HepG2 (cell line): ENCODE measurements around the gene ST6GALNAC2. TPM values are rescaled to one million over a fixed set of nuclear protein-coding genes. Genes with fewer than 3 reads are reported as not detected.

ENCODE experiments used
- CCAR2 ChIP-seq: fragments of 200-400 bp; formaldehyde crosslinking; optimal IDR thresholded peaks from 2 replicates; pipeline ENCODE3; 2018; ENCODE audit warnings: low read depth, mild to moderate bottlenecking, low read length, moderate library complexity
- CHD2 ChIP-seq: IDR thresholded peaks from 2 replicates; pipeline ENCODE4 v1.6.1; 2011; ENCODE audit warnings: low read depth, low read length, improper control_type of control experiment
- CSRNP1 ChIP-seq: sonication (generic); formaldehyde crosslinking; IDR thresholded peaks from 2 replicates; pipeline ENCODE4 v1.8.1; 2023; ENCODE audit warnings: mild to moderate bottlenecking, missing genetic modification reagents
- DMTF1 ChIP-seq: sonication (generic); formaldehyde crosslinking; IDR thresholded peaks from 2 replicates; pipeline ENCODE4 v1.4.0; 2020; ENCODE audit warnings: mild to moderate bottlenecking, missing genetic modification reagents
- E2F5 ChIP-seq: sonication (generic); formaldehyde crosslinking; conservative IDR thresholded peaks from 2 replicates; pipeline ENCODE4 v1.4.0; 2020; ENCODE audit warnings: missing genetic modification reagents
- EHMT2 ChIP-seq: fragments of 200-600 bp; sonication (generic); IDR thresholded peaks from 2 replicates; pipeline ENCODE4 v1.7.0; 2017; ENCODE audit warnings: antibody characterized with exemption, low read depth, low read length, borderline replicate concordance
- ELK4 ChIP-seq: sonication (generic); formaldehyde crosslinking; IDR thresholded peaks from 2 replicates; pipeline ENCODE4 v1.9.0; 2021; ENCODE audit warnings: missing genetic modification reagents, borderline replicate concordance
- HMG20A ChIP-seq: IDR thresholded peaks from 2 replicates; pipeline ENCODE4 v1.6.1; 2016; ENCODE audit warnings: borderline replicate concordance
- IKZF5 ChIP-seq: IDR thresholded peaks from 2 replicates; pipeline ENCODE4 v1.6.1; 2018; ENCODE audit warnings: missing genetic modification reagents, mild to moderate bottlenecking, missing compliant biosample characterization
- PHF8 ChIP-seq: sonication (generic); formaldehyde crosslinking; IDR thresholded peaks from 2 replicates; pipeline ENCODE4 v1.5.0; 2020; ENCODE audit warnings: missing genetic modification reagents
- SRSF1 ChIP-seq: fragments of 200-400 bp; formaldehyde crosslinking; optimal IDR thresholded peaks from 2 replicates; pipeline ENCODE3; 2017; ENCODE audit warnings: mild to moderate bottlenecking, low read depth, low read length, moderate library complexity
- TBL1XR1 ChIP-seq: fragments of 150-350 bp; IDR thresholded peaks from 2 replicates; pipeline ENCODE4 v1.6.1; 2014; ENCODE audit warnings: borderline replicate concordance, low read length; ENCODE audit not compliant: partially characterized antibody
- ZBTB38 ChIP-seq: sonication (generic); formaldehyde crosslinking; IDR thresholded peaks from 2 replicates; pipeline ENCODE4 v1.5.1; 2020; ENCODE audit warnings: mild to moderate bottlenecking, missing genetic modification reagents
- ZKSCAN5 ChIP-seq: sonication (generic); formaldehyde crosslinking; IDR thresholded peaks from 2 replicates; pipeline ENCODE4 v1.5.1; 2020; ENCODE audit warnings: mild to moderate bottlenecking, missing genetic modification reagents
- ZNF101 ChIP-seq: sonication (generic); formaldehyde crosslinking; IDR thresholded peaks from 2 replicates; pipeline ENCODE4 v1.4.0; 2020; ENCODE audit warnings: mild to moderate bottlenecking, low read depth, missing genetic modification reagents, borderline replicate concordance
- ZNF337 ChIP-seq: sonication (generic); formaldehyde crosslinking; IDR thresholded peaks from 2 replicates; pipeline ENCODE4 v1.5.1; 2020; ENCODE audit warnings: missing genetic modification reagents, low read depth, mild to moderate bottlenecking, borderline replicate concordance
- ZNF350 ChIP-seq: sonication (generic); formaldehyde crosslinking; IDR thresholded peaks from 2 replicates; pipeline ENCODE4 v1.4.0; 2020; ENCODE audit warnings: mild to moderate bottlenecking, low read depth, missing genetic modification reagents, borderline replicate concordance
- ZNF414 ChIP-seq: sonication (generic); formaldehyde crosslinking; IDR thresholded peaks from 2 replicates; pipeline ENCODE4 v1.5.0; 2020; ENCODE audit warnings: missing genetic modification reagents
- ZNF550 ChIP-seq: sonication (generic); formaldehyde crosslinking; IDR thresholded peaks from 2 replicates; pipeline ENCODE4 v1.4.0; 2020; ENCODE audit warnings: mild to moderate bottlenecking, missing genetic modification reagents, borderline replicate concordance
- ZNF644 ChIP-seq: IDR thresholded peaks from 2 replicates; pipeline ENCODE4 v1.6.1; 2016; ENCODE audit warnings: low read depth
- polyA plus RNA-seq, 8 experiments: library from polyadenylated mRNA; depleted of rRNA in 3 of 8; stranded (reverse) in 7 of 8; unstranded in 1 of 8; fragments of >200 nt; fragmentation: Illumina TruSeq in 4 of 8; extraction: Trizol in 4 of 8; gene quantifications; 2 replicates each; pipeline versions ENCODE4 v1.2.1 to v1.2.3, GENCODE V29; 2011 to 2016; ENCODE audit warnings: low read depth in 4 of 8, missing spikeins in 1 of 8, mixed read lengths in 1 of 8; ENCODE audit not compliant: insufficient read depth in 1 of 8
- total RNA-seq, 5 experiments: library from RNA; depleted of rRNA; stranded (reverse); fragments of >200 nt; fragmentation: Illumina TruSeq; extraction: Trizol; gene quantifications; 2 replicates each; pipeline ENCODE4 v1.2.3, GENCODE V29; 2016; ENCODE audit warnings: low read depth in 1 of 5

Gene ST6GALNAC2
- total and polyA plus RNA-seq, 2 of the 13 experiments (the other 11 are each of a cell fraction or from before 2014, with no cell fraction given), result 0.12 to 0.49 TPM

- TF ChIP-seq ZNF414 (CRISPR knock-in tag) (no peak), PHF8 (CRISPR knock-in tag) (no peak), E2F5 (CRISPR knock-in tag) (no peak), ZNF550 (CRISPR knock-in tag) (no peak), ELK4 (no peak), ZKSCAN5 (CRISPR knock-in tag) (no peak), HMG20A (CRISPR knock-in tag) (no peak), ZBTB38 (CRISPR knock-in tag) (no peak), DMTF1 (CRISPR knock-in tag) (no peak), ZNF101 (CRISPR knock-in tag) (no peak), CHD2 (no peak), CCAR2 (no peak), CSRNP1 (CRISPR knock-in tag) (no peak), SRSF1 (no peak), IKZF5 (CRISPR knock-in tag) (no peak), EHMT2 (no peak), ZNF350 (CRISPR knock-in tag) (no peak), ZNF644 (no peak), TBL1XR1 (no peak), ZNF337 (no peak)
Measured at GRCh38 chr17:76558198-76559095, 27.2 kb downstream of the ST6GALNAC2 start (continued).
